Tibial artery (tissue), 4 donors: ENCODE data around the gene GLDN.

Experiments used
- DNase-seq, 2 donors: peaks; one replicate each; pipeline ENCODE4 v3.0.0-alpha.2; 2019
- H3K27ac ChIP-seq, 2 donors: fragments of 200-600 bp; sonication (generic) in 1 of 2; 1 replicate in 1 of 2; 2 replicates in 1 of 2; pipeline ENCODE4 v1.5.1; 2018 to 2019; ENCODE audit warnings: mild to moderate bottlenecking in 1 of 2
- H3K27me3 ChIP-seq, 2 donors: fragments of 200-600 bp; sonication (generic) in 1 of 2; one replicate each; pipeline versions ENCODE4 v1.5.1 to v1.6.0; 2016 to 2019
- H3K36me3 ChIP-seq, 3 donors: fragments of 200-600 bp; sonication (generic) in 2 of 3; one replicate each; pipeline ENCODE4 v1.5.1; 2016 to 2019; ENCODE audit warnings: mild to moderate bottlenecking in 2 of 3
- H3K4me1 ChIP-seq, 4 donors: fragments of 200-600 bp; sonication (generic) in 2 of 4; 1 replicate in 3 of 4; 2 replicates in 1 of 4; pipeline ENCODE4 v1.5.1; 2016 to 2019
- H3K4me3 ChIP-seq, 2 donors: fragments of 200-600 bp; sonication (generic) in 1 of 2; 1 replicate in 1 of 2; 2 replicates in 1 of 2; pipeline ENCODE4 v1.5.1; 2018 to 2019; ENCODE audit warnings: mild to moderate bottlenecking in 2 of 2
- H3K9me3 ChIP-seq, 3 donors: fragments of 200-600 bp; sonication (generic) in 1 of 3; one replicate each; pipeline ENCODE4 v1.5.1; 2016 to 2019
- CTCF ChIP-seq, 2 experiments: fragments of 200-600 bp in 1 of 2; fragments of 450-650 bp in 1 of 2; IDR thresholded peaks; one replicate each; pipeline ENCODE4 v1.5.1; 2017 to 2019; ENCODE audit warnings: antibody characterized with exemption in 2 of 2, mild to moderate bottlenecking in 1 of 2, moderate library complexity in 1 of 2
- intact Hi-C: fragments of 100-400 bp; cut with DNase I; formaldehyde crosslinking; loops from one replicate; pipeline ENCODE4 v1.15.0; 2023; ENCODE audit warnings: low total_unique reads

The GLDN gene

GRCh38 chr15:51374131-51374530 lies 32.7 kb downstream of the GLDN start:
- no peak overlapping the region for H3K27ac ChIP-seq
- intact Hi-C loops, result no loop called here

GRCh38 chr15:51375966-51376640 lies 34.6 kb downstream of the GLDN start:
- H3K36me3 ChIP-seq, result no peaks in the 10 kb centered on the region
- TF ChIP-seq CTCF (IDR thresholded peaks at IDR 0.05), result no peak
- intact Hi-C loops, result no loop called here
- H3K4me1 ChIP-seq, result peaks cover 0 to 26% (median 21%) of the 10 kb centered on the region in 4 donors
- no peak for DNase-seq
- H3K27me3 ChIP-seq, result no peaks in the 10 kb centered on the region
- H3K4me3 ChIP-seq, result no peak overlapping the region
- no peak overlapping the region for H3K27ac ChIP-seq
- H3K9me3 ChIP-seq, result no peaks in the 10 kb centered on the region

More at GRCh38 chr15:51374131-51374530, 32.7 kb downstream of the GLDN start:
- Histone ChIP-seq H3K4me3 (no peak overlapping the region), H3K4me1 (peaks cover 0 to 11% (median 2%) of the 10 kb centered on the region in 4 donors), H3K9me3 (no peaks in the 10 kb centered on the region), H3K27me3 (no peaks in the 10 kb centered on the region), H3K36me3 (no peaks in the 10 kb centered on the region)
- DNase-seq, result no peak
- TF ChIP-seq CTCF (IDR thresholded peaks at IDR 0.05), result no peak

GRCh38 chr15:51377038-51377786 lies 35.8 kb downstream of the GLDN start:
- TF ChIP-seq CTCF (IDR thresholded peaks at IDR 0.05), result no peak
- no peaks in the 10 kb centered on the region for H3K9me3 ChIP-seq
- no peaks in the 10 kb centered on the region for H3K27me3 ChIP-seq
- H3K27ac ChIP-seq, result no peak overlapping the region
- peaks cover 0 to 27% (median 22%) of the 10 kb centered on the region in 4 donors for H3K4me1 ChIP-seq
- intact Hi-C loops, result no loop called here
- H3K4me3 ChIP-seq, result no peak overlapping the region
- H3K36me3 ChIP-seq, result no peaks in the 10 kb centered on the region
- no peak for DNase-seq

- Histone ChIP-seq H3K36me3 (no peaks in the 10 kb centered on the region), H3K27ac (no peak overlapping the region), H3K9me3 (no peaks in the 10 kb centered on the region), H3K4me3 (no peak overlapping the region), H3K4me1 (peaks cover 0 to 27% (median 22%) of the 10 kb centered on the region in 4 donors), H3K27me3 (no peaks in the 10 kb centered on the region)
- no peak for TF ChIP-seq CTCF (IDR thresholded peaks at IDR 0.05)
- intact Hi-C loops, result no loop called here
- no peak for DNase-seq
Observed at GRCh38 chr15:51378406-51378805, 37.0 kb downstream of the GLDN start.

GRCh38 chr15:51379390-51379789 lies 37.9 kb downstream of the GLDN start:
- H3K27me3 ChIP-seq, result no peaks in the 10 kb centered on the region
- H3K9me3 ChIP-seq, result no peaks in the 10 kb centered on the region
- no peak for TF ChIP-seq CTCF (IDR thresholded peaks at IDR 0.05)
- H3K27ac ChIP-seq, result peak overlapping the region in 1 of 2 donors; percentile 1
- H3K36me3 ChIP-seq, result peaks cover 7 to 8% (median 7%) of the 10 kb centered on the region in 3 donors
- intact Hi-C loops, result no loop called here
- peaks cover 0 to 27% (median 22%) of the 10 kb centered on the region in 4 donors for H3K4me1 ChIP-seq
- no peak for DNase-seq
- H3K4me3 ChIP-seq, result no peak overlapping the region
